AG20443 (cell line): Measurements from ENCODE around the gene SESN2.
"Not testable (repeated sequence)": the region's sequence is repeated elsewhere in the genome, so short reads cannot be mapped to it uniquely, and the experiment has no call there.

Experiments used
- DNase-seq: peaks from one replicate; pipeline ENCODE4 v3.0.0; 2012; ENCODE audit warnings: low spot score, mixed read lengths

The SESN2 gene

GRCh38 chr1:28288487-28288886, 29.2 kb downstream of the SESN2 start:
- no peak for DNase-seq

- DNase-seq, result no peak
Measured at GRCh38 chr1:28290851-28291250, 31.5 kb downstream of the SESN2 start.

- DNase-seq, result no peak
Measured at GRCh38 chr1:28291711-28292110, 32.4 kb downstream of the SESN2 start.

GRCh38 chr1:28295936-28296335, 36.6 kb downstream of the SESN2 start:
- no peak for DNase-seq

- DNase-seq, result no peak
Measured at GRCh38 chr1:28296401-28297261, 37.3 kb downstream of the SESN2 start.

- no peak for DNase-seq
Measured at GRCh38 chr1:28297826-28298225, 38.5 kb downstream of the SESN2 start.

- DNase-seq, result no peak
Measured at GRCh38 chr1:28298438-28298837, 39.1 kb downstream of the SESN2 start.

- DNase-seq, result no peak
Measured at GRCh38 chr1:28301368-28302174, 42.3 kb downstream of the SESN2 start.

- DNase-seq, result no peak
Measured at GRCh38 chr1:28302247-28302646, 42.9 kb downstream of the SESN2 start.

- no peak for DNase-seq
Measured at GRCh38 chr1:28306301-28306949, 47.1 kb downstream of the SESN2 start.

GRCh38 chr1:28308750-28309149, 49.4 kb downstream of the SESN2 start:
- DNase-seq, result no peak

GRCh38 chr1:28309702-28310101, 50.4 kb downstream of the SESN2 start:
- no peak for DNase-seq

- peak; percentile 63 for DNase-seq
Measured at GRCh38 chr1:28313702-28314546, 54.6 kb downstream of the SESN2 start.

- no peak for DNase-seq
Measured at GRCh38 chr1:28314547-28314941, 55.2 kb downstream of the SESN2 start.

GRCh38 chr1:28317014-28317413, 57.7 kb downstream of the SESN2 start:
- no peak for DNase-seq

GRCh38 chr1:28322194-28322593, 62.9 kb downstream of the SESN2 start:
- DNase-seq, result no peak

- DNase-seq, result no peak
Measured at GRCh38 chr1:28323720-28324119, 64.4 kb downstream of the SESN2 start.

GRCh38 chr1:28326515-28326914, 67.2 kb downstream of the SESN2 start:
- no peak for DNase-seq

- DNase-seq, result no peak
Measured at GRCh38 chr1:28326984-28327383, 67.7 kb downstream of the SESN2 start.

GRCh38 chr1:28327431-28327830, 68.1 kb downstream of the SESN2 start:
- DNase-seq, result not testable (repeated sequence)

GRCh38 chr1:28328228-28328648, 68.9 kb downstream of the SESN2 start:
- DNase-seq, result no peak
